ENCODE measurements around the gene BLOC1S6. TPM values are rescaled to one million over a fixed set of nuclear protein-coding genes. Genes with fewer than 3 reads are reported as not detected.

BLOC1S6 gene
- total RNA-seq, 1 donor from 2014 or later = 64.6 TPM

- Histone ChIP-seq H3K9me3 (ENCODE audit: low read depth) (no peaks in the 10 kb centered on the region), H3K36me3 (no peaks in the 10 kb centered on the region), H3K4me2 (no peak overlapping the region), H3F3A (ENCODE audit: low read depth) (peaks cover 3% of the 10 kb centered on the region), H3K27ac (no peak overlapping the region), H3K27me3 (no peaks in the 10 kb centered on the region), H2AFZ (replicated peaks) (peak overlapping the region; percentile 15), H3K79me2 (ENCODE audit: low read depth) (no peaks in the 10 kb centered on the region), H3K4me1 (peaks cover 10% of the 10 kb centered on the region), H4K20me1 (ENCODE audit: low read depth) (no peaks in the 10 kb centered on the region), H3K9ac (no peak overlapping the region), H3K4me3 (no peak overlapping the region)
- Mint-ChIP-seq H3K27ac (no peak overlapping the region), H3K9me3 (no peaks in the 10 kb centered on the region), H3K4me1 (peaks cover 12% of the 10 kb centered on the region), H3K4me3 (no peak overlapping the region), H3K36me3 (no peaks in the 10 kb centered on the region), H3K27me3 (ENCODE audit: insufficient read depth, low read depth) (no peaks in the 10 kb centered on the region)
- no peak for DNase-seq (ENCODE audit: low spot score)
- TF ChIP-seq CTCF (IDR thresholded peaks at IDR 0.05) = no peak
- no peak for TF ChIP-seq EZH2phosphoT487 (IDR thresholded peaks at IDR 0.05)
- no peak for TF ChIP-seq EZH2 (IDR thresholded peaks at IDR 0.05)
Observed at GRCh38 chr15:45654749-45655148, 67.6 kb downstream of the BLOC1S6 start.

- no peaks in the 10 kb centered on the region for H4K20me1 ChIP-seq (ENCODE audit: low read depth)
- no peaks in the 10 kb centered on the region for H3K36me3 Mint-ChIP-seq
- no peak overlapping the region for H3K9ac ChIP-seq
- H3K4me3 Mint-ChIP-seq = no peak overlapping the region
- no peak for DNase-seq (ENCODE audit: low spot score)
- H3F3A ChIP-seq (ENCODE audit: low read depth) = peaks cover 3% of the 10 kb centered on the region
- peaks cover 9% of the 10 kb centered on the region for H3K4me1 Mint-ChIP-seq
- no peak overlapping the region for H2AFZ ChIP-seq (replicated peaks)
- no peak overlapping the region for H3K27ac ChIP-seq
- no peaks in the 10 kb centered on the region for H3K79me2 ChIP-seq (ENCODE audit: low read depth)
- H3K4me3 ChIP-seq = no peak overlapping the region
- H3K9me3 Mint-ChIP-seq = no peaks in the 10 kb centered on the region
- no peaks in the 10 kb centered on the region for H3K36me3 ChIP-seq
- no peaks in the 10 kb centered on the region for H3K27me3 Mint-ChIP-seq (ENCODE audit: insufficient read depth, low read depth)
- no peaks in the 10 kb centered on the region for H3K9me3 ChIP-seq (ENCODE audit: low read depth)
- H3K4me1 ChIP-seq = peaks cover 10% of the 10 kb centered on the region
- no peaks in the 10 kb centered on the region for H3K27me3 ChIP-seq
- peak overlapping the region; percentile 37 for H3K4me2 ChIP-seq
- TF ChIP-seq CTCF (IDR thresholded peaks at IDR 0.05) = no peak
- TF ChIP-seq EZH2phosphoT487 (IDR thresholded peaks at IDR 0.05) = no peak
- no peak for TF ChIP-seq EZH2 (IDR thresholded peaks at IDR 0.05)
- H3K27ac Mint-ChIP-seq = no peak overlapping the region
Observed at GRCh38 chr15:45657254-45657653, 70.1 kb downstream of the BLOC1S6 start.

GRCh38 chr15:45657764-45658545 is 70.8 kb downstream of the BLOC1S6 start:
- Histone ChIP-seq H3K79me2 (ENCODE audit: low read depth) (no peaks in the 10 kb centered on the region), H3K9me3 (ENCODE audit: low read depth) (no peaks in the 10 kb centered on the region), H3K4me3 (no peak overlapping the region), H3K27ac (no peak overlapping the region), H3K36me3 (no peaks in the 10 kb centered on the region), H3K9ac (no peak overlapping the region), H3K27me3 (no peaks in the 10 kb centered on the region), H3F3A (ENCODE audit: low read depth) (peaks cover 3% of the 10 kb centered on the region), H2AFZ (replicated peaks) (no peak overlapping the region), H3K4me1 (peaks cover 10% of the 10 kb centered on the region), H3K4me2 (peak overlapping the region; percentile 37), H4K20me1 (ENCODE audit: low read depth) (no peaks in the 10 kb centered on the region)
- DNase-seq (ENCODE audit: low spot score) = no peak
- Mint-ChIP-seq H3K9me3 (no peaks in the 10 kb centered on the region), H3K27ac (no peak overlapping the region), H3K36me3 (no peaks in the 10 kb centered on the region), H3K4me3 (no peak overlapping the region), H3K4me1 (peaks cover 9% of the 10 kb centered on the region), H3K27me3 (ENCODE audit: insufficient read depth, low read depth) (no peaks in the 10 kb centered on the region)
- TF ChIP-seq EZH2phosphoT487 (IDR thresholded peaks at IDR 0.05) = no peak
- TF ChIP-seq EZH2 (IDR thresholded peaks at IDR 0.05) = no peak
- TF ChIP-seq CTCF (IDR thresholded peaks at IDR 0.05) = no peak

Small RNA genes within 50 kb of the gene (small RNA-seq; reads per million reads assigned to genes)
- gene DPPA5P2 = not detected
- not detected for gene RF00019

Other genes starting within 250 kb of the BLOC1S6 start
- 21.3 and 21.4 TPM in 2 replicates for gene GATM, start 208.8 kb upstream of the BLOC1S6 start, total RNA-seq (ENCODE audit: low replicate concordance)
- gene SLC30A4, start 64.6 kb upstream of the BLOC1S6 start, total RNA-seq (ENCODE audit: low replicate concordance) = 0.02 and 0.19 TPM in 2 replicates
- 0.22 and 0.73 TPM in 2 replicates for gene SQOR, start 47.6 kb downstream of the BLOC1S6 start, total RNA-seq (ENCODE audit: low replicate concordance)

Measured in neural progenitor cell (in vitro differentiated cells).